ENCODE data around the gene CYTH2.

CYTH2 gene

DNA sequence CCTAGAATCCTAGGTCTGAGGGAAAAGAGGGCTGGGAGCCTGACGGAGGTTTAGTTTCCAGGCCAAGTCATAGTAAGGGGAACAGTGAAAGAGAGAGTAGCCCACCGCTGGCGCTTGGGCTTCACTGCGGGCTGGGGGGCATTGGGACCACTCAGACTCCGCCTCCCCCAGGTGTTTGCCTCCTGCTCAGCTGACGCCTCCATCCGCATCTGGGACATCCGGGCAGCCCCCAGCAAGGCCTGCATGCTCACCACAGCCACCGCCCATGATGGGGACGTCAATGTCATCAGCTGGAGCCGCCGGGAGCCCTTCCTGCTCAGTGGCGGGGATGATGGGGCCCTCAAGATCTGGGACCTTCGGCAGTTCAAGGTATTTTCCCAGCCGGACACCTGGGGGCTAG, 18.3 kb upstream of the CYTH2 start:
- POLR2A ChIA-PET (ENCODE audit: low non-redundant PET), result no interaction called here
- H3K27ac ChIP-seq, result no peak overlapping the region
- CTCF ChIA-PET, result interaction anchor here (0.7 kb wide), 1 partner anchor 106 kb away, joined by 3 read pairs; no protein-coding TSS in a partner anchor
- no peak for TF ChIP-seq CTCF (conservative IDR thresholded peaks at IDR 0.05; ENCODE audit: low read depth)
- DNase-seq (ENCODE audit: low spot score), result no peak

- no peak for TF ChIP-seq CTCF (conservative IDR thresholded peaks at IDR 0.05; ENCODE audit: low read depth)
- POLR2A ChIA-PET (ENCODE audit: low non-redundant PET), result no interaction called here
- CTCF ChIA-PET, result interaction anchor here (0.7 kb wide), 1 partner anchor 105 kb away, joined by 3 read pairs; no protein-coding TSS in a partner anchor
- H3K27ac ChIP-seq, result peak overlapping the region; percentile 25
- no peak for DNase-seq (ENCODE audit: low spot score)
Observed at GRCh38 chr19:48451624-48452023, 17.5 kb upstream of the CYTH2 start.

DNA sequence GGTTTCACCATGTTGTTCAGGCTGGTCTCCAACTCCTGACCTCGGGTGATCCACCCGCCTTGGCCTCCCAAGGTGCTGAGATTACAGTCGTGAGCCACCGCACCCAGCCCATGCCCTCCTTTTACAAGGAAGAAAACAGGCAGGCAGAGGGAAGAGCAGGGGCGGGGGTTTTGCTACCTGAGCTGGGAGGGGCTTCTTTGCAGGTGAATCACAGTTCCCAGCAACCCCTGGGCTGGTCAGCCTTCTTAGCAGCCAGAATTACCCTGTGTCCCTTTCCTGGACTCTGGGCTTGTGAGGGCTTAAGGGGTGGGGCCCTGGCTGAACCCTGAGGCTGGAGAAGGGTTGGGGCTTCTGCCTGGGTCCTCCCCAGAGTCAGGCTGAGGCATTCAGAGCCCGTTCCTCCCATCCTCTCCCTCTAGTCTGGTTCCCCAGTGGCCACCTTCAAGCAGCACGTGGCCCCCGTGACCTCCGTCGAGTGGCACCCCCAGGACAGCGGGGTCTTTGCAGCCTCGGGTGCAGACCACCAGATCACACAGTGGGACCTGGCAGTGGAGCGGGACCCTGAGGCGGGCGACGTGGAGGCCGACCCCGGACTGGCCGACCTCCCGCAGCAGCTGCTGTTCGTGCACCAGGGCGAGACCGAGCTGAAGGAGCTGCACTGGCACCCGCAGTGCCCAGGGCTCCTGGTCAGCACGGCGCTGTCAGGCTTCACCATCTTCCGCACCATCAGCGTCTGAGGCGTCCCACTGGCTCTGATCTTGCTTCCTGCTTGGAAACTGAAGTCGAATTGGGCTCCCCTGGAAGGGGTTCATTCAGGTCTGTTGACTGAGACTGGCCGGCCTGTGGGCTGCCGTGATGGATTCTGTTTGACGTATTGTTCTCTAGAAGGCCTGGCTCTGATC, 16.6 kb upstream of the CYTH2 start:
- POLR2A ChIA-PET (ENCODE audit: low non-redundant PET), result no interaction called here
- CTCF ChIA-PET, result no interaction called here
- no peak for TF ChIP-seq CTCF (conservative IDR thresholded peaks at IDR 0.05; ENCODE audit: low read depth)
- DNase-seq (ENCODE audit: low spot score), result no peak
- H3K27ac ChIP-seq, result peak overlapping the region; percentile 28

- H3K27ac ChIP-seq, result peak overlapping the region; percentile 28
- ChIA-PET CTCF (interaction anchor here (0.7 kb wide), 1 partner anchor 106 kb away, joined by 5 read pairs; no protein-coding TSS in a partner anchor), POLR2A (ENCODE audit: low non-redundant PET) (no interaction called here)
- DNase-seq (ENCODE audit: low spot score), result no peak
- TF ChIP-seq CTCF (conservative IDR thresholded peaks at IDR 0.05; ENCODE audit: low read depth), result no peak
Observed at GRCh38 chr19:48454150-48454730, 14.9 kb upstream of the CYTH2 start.

DNA sequence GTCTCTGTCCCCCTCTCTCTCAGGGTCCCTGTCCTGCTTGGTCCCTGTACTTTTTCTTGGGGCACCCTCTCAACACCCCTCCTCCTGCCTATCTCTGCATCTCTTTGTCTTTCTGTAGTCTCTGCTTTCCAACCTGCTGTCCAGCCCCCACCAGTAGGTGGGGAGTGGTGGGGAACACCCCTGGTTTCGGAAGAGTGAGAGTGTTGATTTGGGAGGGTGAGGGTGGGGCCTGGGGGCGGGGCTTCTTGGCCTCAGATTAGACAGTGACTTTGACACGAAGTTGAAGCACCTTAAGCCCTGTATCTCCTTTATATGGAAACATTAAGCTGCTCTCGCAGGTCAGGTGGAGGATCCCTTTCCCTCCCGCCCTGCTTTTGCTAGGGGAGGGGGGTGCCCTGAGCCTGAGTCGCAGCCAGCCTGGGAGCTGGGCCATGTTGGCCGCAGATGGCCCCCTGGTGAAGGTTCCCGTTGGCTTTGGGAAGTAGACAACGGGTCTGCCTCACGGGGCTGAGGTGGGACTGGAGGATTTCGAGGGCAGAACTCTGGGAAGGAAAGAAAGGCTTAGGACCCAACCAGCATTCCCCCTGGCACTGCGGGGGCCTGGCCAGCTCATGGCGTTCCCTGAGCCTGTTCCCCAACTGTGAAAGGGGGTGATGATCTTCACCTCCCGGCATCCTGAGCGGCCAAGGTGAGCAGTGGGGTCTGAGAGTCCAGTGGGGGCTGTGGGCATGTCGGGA, 13.8 kb upstream of the CYTH2 start, which contains the start of gene KCNJ14:
Gene KCNJ14 (plus strand): TSS at position 404 of the 737 bp plus-strand sequence. CDS start 6,151 bp downstream, outside the sequence.
- peak within 1 kb of the TSS; percentile 15 for H3K27ac ChIP-seq
- ChIA-PET CTCF (interaction anchor here (0.7 kb wide), 1 partner anchor 140 kb away, joined by 3 read pairs; no protein-coding TSS in a partner anchor), POLR2A (ENCODE audit: low non-redundant PET) (interaction anchor here (0.6 kb wide), 1 partner anchor 8 kb away, joined by 3 read pairs; no protein-coding TSS in a partner anchor)
- DNase-seq (ENCODE audit: low spot score), result no peak
- no peak for TF ChIP-seq CTCF (conservative IDR thresholded peaks at IDR 0.05; ENCODE audit: low read depth)
